ENCODE results near the gene ABCF1.
"Not testable (repeated sequence)": the region's sequence is repeated elsewhere in the genome, so short reads cannot be mapped to it uniquely, and the experiment has no call there.

The ABCF1 gene

DNA sequence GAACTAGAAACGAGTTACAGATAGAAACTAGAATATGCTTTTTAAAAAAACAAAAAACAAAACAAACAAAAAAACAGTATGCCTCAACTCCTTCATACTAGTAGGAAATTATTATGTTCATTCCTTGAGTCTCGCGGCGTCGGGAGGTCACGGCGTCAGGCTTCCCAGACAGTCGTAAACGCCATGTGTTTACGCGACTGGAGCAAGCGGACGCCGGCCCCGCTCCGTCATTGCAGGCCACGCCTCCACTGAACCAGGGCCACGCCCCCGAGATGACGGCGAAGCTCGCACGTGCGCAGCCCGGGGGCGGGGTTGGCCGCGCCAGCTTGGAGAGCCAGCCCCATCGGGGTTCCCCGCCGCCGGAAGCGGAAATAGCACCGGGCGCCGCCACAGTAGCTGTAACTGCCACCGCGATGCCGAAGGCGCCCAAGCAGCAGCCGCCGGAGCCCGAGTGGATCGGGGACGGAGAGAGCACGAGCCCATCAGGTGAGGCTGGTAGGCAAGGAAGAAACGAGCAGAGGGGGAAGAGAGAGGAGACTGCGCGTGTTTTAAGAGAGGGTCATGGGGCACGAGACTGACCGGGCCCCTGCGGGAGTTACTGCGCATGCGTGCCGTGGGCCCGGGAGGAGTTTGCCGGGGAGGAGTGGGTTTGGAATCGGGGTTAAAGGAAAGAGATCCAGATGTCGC, at the start of gene ABCF1:
TSS of gene ABCF1 (plus strand) at position 368 of the 687 bp plus-strand sequence. CDS start at position 414, 46 bp downstream.
- H3K36me3 ChIP-seq (ENCODE audit: control insufficient read depth in 2 of 2, insufficient read depth in 2 of 2, low read length in 2 of 2): peaks cover 0 to 4% of the 10 kb centered on the region in 2 donors
- H3K9ac ChIP-seq (ENCODE audit: low read depth in 1 of 2, low read length in 2 of 2): peak within 1 kb of the TSS; percentile 79 to 90
- no peaks in the 10 kb centered on the region for H3K9me3 ChIP-seq (ENCODE audit: control insufficient read depth in 2 of 2, low read length in 2 of 2)
- H3K4me3 ChIP-seq (ENCODE audit: low read length in 2 of 2): peak within 1 kb of the TSS; percentile 87 to 97
- H3K4me1 ChIP-seq (ENCODE audit: control insufficient read depth in 2 of 2, insufficient read depth in 2 of 2, low read length in 2 of 2): peaks cover 15 to 25% of the 10 kb centered on the region in 2 donors
- no peaks in the 10 kb centered on the region for H3K27me3 ChIP-seq (ENCODE audit: control insufficient read depth in 2 of 2, insufficient read depth in 2 of 2, low read length in 2 of 2)
- peak within 1 kb of the TSS; percentile 88 to 94 for H3K27ac ChIP-seq (ENCODE audit: low read depth in 2 of 2, low read length in 2 of 2)

DNA sequence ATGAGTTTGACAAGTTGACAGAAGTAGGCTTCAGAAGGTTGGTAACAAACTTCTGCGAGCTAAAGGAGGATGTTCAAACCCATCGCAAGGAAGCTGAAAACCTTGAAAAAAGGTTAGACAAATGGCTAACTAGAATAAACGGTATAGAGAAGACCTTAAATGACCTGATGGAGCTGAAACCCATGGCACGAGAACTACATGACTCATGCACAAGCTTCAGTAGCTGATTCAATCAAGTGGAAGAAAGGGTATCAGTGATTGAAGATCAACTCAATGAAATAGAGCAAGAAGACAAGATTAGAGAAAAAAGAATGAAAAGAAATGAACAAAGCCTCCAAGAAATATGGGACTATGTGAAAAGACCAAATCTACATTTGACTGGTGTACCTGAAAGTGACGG, 49.3 kb upstream of the ABCF1 start:
- H3K4me3 ChIP-seq (ENCODE audit: low read length in 2 of 2); H3K9ac ChIP-seq (ENCODE audit: low read depth in 1 of 2, low read length in 2 of 2); H3K27me3 ChIP-seq (ENCODE audit: control insufficient read depth in 2 of 2, insufficient read depth in 2 of 2, low read length in 2 of 2); H3K9me3 ChIP-seq (ENCODE audit: control insufficient read depth in 2 of 2, low read length in 2 of 2); H3K36me3 ChIP-seq (ENCODE audit: control insufficient read depth in 2 of 2, insufficient read depth in 2 of 2, low read length in 2 of 2); H3K27ac ChIP-seq (ENCODE audit: low read depth in 2 of 2, low read length in 2 of 2); H3K4me1 ChIP-seq (ENCODE audit: control insufficient read depth in 2 of 2, insufficient read depth in 2 of 2, low read length in 2 of 2): not testable (repeated sequence)

DNA sequence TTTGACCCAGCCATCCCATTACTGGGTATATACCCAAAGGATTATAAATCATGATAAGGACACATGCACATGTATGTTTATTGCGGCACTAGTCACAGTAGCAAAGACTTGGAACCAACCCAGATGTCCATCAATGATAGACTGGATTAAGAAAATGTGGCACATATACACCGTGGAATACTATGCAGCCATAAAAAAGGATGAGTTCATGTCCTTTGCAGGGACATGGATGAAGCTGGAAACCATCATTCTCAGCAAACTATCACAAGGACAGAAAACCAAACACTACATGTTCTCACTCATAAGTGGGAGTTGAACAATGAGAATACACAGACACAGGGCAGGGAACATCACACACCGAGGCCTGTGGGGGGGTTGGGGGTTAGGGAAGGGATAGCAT, 44.8 kb upstream of the ABCF1 start:
- H3K9ac ChIP-seq (ENCODE audit: low read depth in 1 of 2, low read length in 2 of 2); H3K4me3 ChIP-seq (ENCODE audit: low read length in 2 of 2); H3K9me3 ChIP-seq (ENCODE audit: control insufficient read depth in 2 of 2, low read length in 2 of 2); H3K27ac ChIP-seq (ENCODE audit: low read depth in 2 of 2, low read length in 2 of 2); H3K4me1 ChIP-seq (ENCODE audit: control insufficient read depth in 2 of 2, insufficient read depth in 2 of 2, low read length in 2 of 2); H3K36me3 ChIP-seq (ENCODE audit: control insufficient read depth in 2 of 2, insufficient read depth in 2 of 2, low read length in 2 of 2); H3K27me3 ChIP-seq (ENCODE audit: control insufficient read depth in 2 of 2, insufficient read depth in 2 of 2, low read length in 2 of 2): not testable (repeated sequence)

DNA sequence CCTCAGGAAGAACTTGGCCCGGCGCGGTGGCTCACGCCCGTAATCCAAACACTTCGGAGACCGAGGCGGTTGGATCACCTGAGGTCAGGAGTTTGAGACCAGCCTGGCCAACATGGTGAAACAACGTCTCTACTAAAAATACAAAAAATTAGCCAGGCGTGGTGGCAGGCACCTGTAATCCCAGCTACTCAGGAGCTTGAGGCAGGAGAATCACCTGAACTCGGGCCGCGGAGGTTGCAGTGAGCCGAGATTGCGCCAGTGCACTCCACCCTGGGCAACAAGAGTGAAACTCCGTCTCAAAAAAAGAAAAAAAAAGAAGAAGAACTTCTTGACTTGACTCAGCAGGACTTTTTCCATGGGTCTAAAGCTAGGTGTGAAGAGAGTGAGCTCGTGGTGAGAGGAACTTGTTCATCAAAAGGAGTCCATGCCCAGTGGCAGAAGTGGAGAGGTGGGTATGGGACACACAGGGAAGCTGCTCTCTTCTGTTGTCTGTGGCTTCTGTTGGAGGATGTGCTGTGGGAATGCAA, 41.8 kb upstream of the ABCF1 start:
- not testable (repeated sequence) for H3K4me1 ChIP-seq (ENCODE audit: control insufficient read depth in 2 of 2, insufficient read depth in 2 of 2, low read length in 2 of 2); H3K9ac ChIP-seq (ENCODE audit: low read depth in 1 of 2, low read length in 2 of 2); H3K36me3 ChIP-seq (ENCODE audit: control insufficient read depth in 2 of 2, insufficient read depth in 2 of 2, low read length in 2 of 2); H3K27me3 ChIP-seq (ENCODE audit: control insufficient read depth in 2 of 2, insufficient read depth in 2 of 2, low read length in 2 of 2); H3K4me3 ChIP-seq (ENCODE audit: low read length in 2 of 2); H3K27ac ChIP-seq (ENCODE audit: low read depth in 2 of 2, low read length in 2 of 2); H3K9me3 ChIP-seq (ENCODE audit: control insufficient read depth in 2 of 2, low read length in 2 of 2)

DNA sequence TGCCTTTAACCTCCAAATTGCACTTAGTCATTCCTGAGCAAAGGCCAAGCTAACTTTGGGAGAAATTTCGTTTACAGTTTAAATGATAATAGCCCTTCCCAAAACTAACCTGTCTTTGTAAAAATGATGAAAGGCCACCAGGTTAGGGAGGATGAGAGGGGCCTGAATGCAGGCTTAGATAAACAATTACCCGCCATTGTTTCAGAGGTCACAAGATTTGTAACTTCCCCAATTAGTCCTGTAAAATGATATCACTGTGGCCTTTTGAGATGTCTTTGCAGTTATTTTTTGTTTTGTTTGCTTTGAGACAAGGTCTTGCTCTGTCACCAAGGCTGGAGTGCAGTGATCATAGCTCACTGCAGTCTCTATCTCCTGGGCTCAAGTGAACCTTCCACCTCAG, 41.2 kb upstream of the ABCF1 start:
- H3K27ac ChIP-seq (ENCODE audit: low read depth in 2 of 2, low read length in 2 of 2): no peak overlapping the region
- H3K36me3 ChIP-seq (ENCODE audit: control insufficient read depth in 2 of 2, insufficient read depth in 2 of 2, low read length in 2 of 2): no peaks in the 10 kb centered on the region
- no peaks in the 10 kb centered on the region for H3K9me3 ChIP-seq (ENCODE audit: control insufficient read depth in 2 of 2, low read length in 2 of 2)
- H3K27me3 ChIP-seq (ENCODE audit: control insufficient read depth in 2 of 2, insufficient read depth in 2 of 2, low read length in 2 of 2): no peaks in the 10 kb centered on the region
- no peak overlapping the region for H3K9ac ChIP-seq (ENCODE audit: low read depth in 1 of 2, low read length in 2 of 2)
- no peak overlapping the region for H3K4me3 ChIP-seq (ENCODE audit: low read length in 2 of 2)
- H3K4me1 ChIP-seq (ENCODE audit: control insufficient read depth in 2 of 2, insufficient read depth in 2 of 2, low read length in 2 of 2): peaks cover 4 to 6% of the 10 kb centered on the region in 2 donors

DNA sequence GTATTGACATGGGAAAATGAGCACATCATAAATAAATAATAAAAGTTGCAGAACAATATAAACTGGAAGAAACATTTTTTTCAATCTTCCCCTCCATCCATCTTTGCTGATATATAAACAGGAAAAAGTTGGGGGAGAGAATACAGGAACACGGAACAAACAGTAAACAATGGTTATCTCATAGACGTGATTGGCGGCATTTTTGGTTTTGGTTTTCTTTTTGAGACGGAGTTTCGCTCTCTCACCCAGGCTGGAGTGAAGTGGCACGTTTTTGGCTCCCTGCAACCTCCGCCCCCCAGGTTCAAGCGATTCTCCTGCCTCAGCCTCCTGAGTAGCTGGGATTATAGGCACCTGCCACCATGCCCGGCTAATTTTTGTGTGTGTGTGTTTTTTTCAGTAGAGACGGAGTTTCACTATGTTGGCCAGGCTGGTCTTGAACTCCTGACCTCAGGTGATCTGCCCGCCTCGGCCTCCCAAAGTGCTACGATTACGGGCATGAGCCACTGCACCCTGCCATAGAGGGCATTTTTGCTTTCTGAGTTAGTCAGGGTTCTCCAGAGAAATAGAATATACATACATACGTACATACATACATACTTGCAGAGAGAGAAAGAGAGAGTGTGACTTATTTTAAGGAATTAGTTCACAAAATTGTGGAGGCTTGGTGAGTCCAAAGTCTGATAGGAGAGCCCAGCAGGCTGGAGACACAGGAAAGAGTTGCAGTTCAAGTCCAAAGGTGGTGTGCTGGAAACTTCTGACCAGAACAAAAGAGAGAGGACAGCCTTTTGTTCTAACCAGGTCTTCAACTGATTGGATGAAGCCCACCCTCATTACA, 37.6 kb upstream of the ABCF1 start:
- Histone ChIP-seq H3K36me3 (ENCODE audit: control insufficient read depth in 2 of 2, insufficient read depth in 2 of 2, low read length in 2 of 2) (no peaks in the 10 kb centered on the region), H3K4me3 (ENCODE audit: low read length in 2 of 2) (no peak overlapping the region), H3K9me3 (ENCODE audit: control insufficient read depth in 2 of 2, low read length in 2 of 2) (no peaks in the 10 kb centered on the region), H3K27me3 (ENCODE audit: control insufficient read depth in 2 of 2, insufficient read depth in 2 of 2, low read length in 2 of 2) (no peaks in the 10 kb centered on the region), H3K9ac (ENCODE audit: low read depth in 1 of 2, low read length in 2 of 2) (no peak overlapping the region), H3K4me1 (ENCODE audit: control insufficient read depth in 2 of 2, insufficient read depth in 2 of 2, low read length in 2 of 2) (peaks cover 0 to 6% of the 10 kb centered on the region in 2 donors), H3K27ac (ENCODE audit: low read depth in 2 of 2, low read length in 2 of 2) (no peak overlapping the region)

DNA sequence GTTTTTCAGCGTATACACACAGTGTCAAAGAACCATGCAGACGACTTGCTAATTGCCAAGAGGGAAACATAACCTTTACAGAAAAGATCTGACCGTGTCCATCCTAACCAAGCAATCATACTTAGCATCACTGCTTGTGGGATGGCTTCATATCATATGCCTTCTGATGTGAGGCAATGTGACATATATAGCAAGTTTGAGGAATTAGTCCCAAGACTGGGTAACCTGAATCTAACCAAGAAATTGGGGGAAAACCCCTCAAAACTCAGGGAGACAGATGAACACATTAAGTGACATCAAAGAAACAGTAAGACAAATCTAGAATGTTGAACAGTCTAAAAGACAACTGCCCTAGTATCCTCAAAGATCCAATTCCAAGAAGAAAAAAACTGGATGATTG, 33.3 kb upstream of the ABCF1 start:
- Histone ChIP-seq H3K9ac (ENCODE audit: low read depth in 1 of 2, low read length in 2 of 2) (no peak overlapping the region), H3K36me3 (ENCODE audit: control insufficient read depth in 2 of 2, insufficient read depth in 2 of 2, low read length in 2 of 2) (no peaks in the 10 kb centered on the region), H3K4me3 (ENCODE audit: low read length in 2 of 2) (no peak overlapping the region), H3K27ac (ENCODE audit: low read depth in 2 of 2, low read length in 2 of 2) (no peak overlapping the region), H3K27me3 (ENCODE audit: control insufficient read depth in 2 of 2, insufficient read depth in 2 of 2, low read length in 2 of 2) (no peaks in the 10 kb centered on the region), H3K4me1 (ENCODE audit: control insufficient read depth in 2 of 2, insufficient read depth in 2 of 2, low read length in 2 of 2) (peaks cover 0 to 7% of the 10 kb centered on the region in 2 donors), H3K9me3 (ENCODE audit: control insufficient read depth in 2 of 2, low read length in 2 of 2) (no peaks in the 10 kb centered on the region)

DNA sequence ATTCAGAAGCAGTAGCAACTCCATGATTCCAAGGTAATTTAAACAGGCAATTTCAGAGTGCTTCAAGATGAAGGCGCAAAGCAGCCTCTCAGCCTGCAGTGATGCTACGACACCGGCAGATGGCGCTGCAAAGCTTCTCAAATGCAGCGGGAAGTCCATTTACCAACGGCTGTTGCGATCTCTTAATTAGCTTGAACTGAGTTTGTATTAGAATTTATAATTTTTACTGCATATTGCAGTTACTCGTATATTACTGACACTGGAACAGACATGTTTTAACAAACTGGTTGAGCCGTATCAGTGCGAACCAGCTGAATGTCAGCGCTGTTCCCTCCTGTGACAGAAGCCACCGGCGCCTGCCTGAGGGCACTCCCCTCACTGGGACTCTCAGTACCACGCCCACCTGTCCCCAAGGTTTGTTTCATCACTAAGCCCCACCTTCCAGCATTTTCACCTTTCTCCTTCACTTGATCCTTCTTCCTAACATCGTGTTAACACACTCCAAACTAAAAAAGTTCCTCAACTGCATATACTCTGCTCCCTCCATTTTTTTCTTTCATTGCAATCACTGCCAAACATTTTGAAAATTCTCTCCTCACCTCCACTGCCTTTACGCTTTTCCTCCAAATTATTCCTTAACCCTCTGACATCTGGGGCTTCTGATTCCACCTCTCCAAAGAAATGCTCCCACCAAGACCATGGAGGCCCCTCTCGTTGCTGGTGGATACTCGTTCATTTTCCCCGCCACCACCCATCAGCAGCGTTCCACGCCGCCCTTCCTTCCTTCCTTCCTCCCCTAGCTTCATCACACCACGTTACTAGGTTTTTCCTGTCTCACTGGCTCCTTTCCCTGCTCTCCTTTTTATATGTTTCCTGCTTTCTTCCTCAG, 29.5 kb upstream of the ABCF1 start:
- Histone ChIP-seq H3K9me3 (ENCODE audit: control insufficient read depth in 2 of 2, low read length in 2 of 2) (no peaks in the 10 kb centered on the region), H3K9ac (ENCODE audit: low read depth in 1 of 2, low read length in 2 of 2) (peak overlapping the region; percentile 41 to 42), H3K27me3 (ENCODE audit: control insufficient read depth in 2 of 2, insufficient read depth in 2 of 2, low read length in 2 of 2) (no peaks in the 10 kb centered on the region), H3K36me3 (ENCODE audit: control insufficient read depth in 2 of 2, insufficient read depth in 2 of 2, low read length in 2 of 2) (peaks cover 12% of the 10 kb centered on the region in 2 donors), H3K27ac (ENCODE audit: low read depth in 2 of 2, low read length in 2 of 2) (peak overlapping the region in 1 of 2 donors; percentile 6), H3K4me3 (ENCODE audit: low read length in 2 of 2) (peak overlapping the region; percentile 28 to 76), H3K4me1 (ENCODE audit: control insufficient read depth in 2 of 2, insufficient read depth in 2 of 2, low read length in 2 of 2) (peaks cover 0 to 7% of the 10 kb centered on the region in 2 donors)

DNA sequence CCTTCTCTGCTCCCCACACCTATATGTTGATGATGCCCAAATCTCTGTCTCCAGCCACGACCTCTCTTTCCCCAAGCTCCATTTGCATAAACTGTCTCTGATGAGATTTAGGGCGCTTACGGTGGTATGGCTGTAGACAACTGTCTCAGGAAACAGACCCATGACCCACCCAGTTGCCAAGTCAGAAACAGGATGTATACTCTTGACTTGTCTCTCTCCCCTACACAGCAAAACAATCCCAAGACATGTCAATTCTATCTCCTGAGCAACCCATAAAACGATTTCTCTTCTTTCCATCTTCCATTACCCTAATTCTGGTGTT, 28.9 kb upstream of the ABCF1 start:
- Histone ChIP-seq H3K9ac (ENCODE audit: low read depth in 1 of 2, low read length in 2 of 2) (peak overlapping the region in 1 of 2 donors; percentile 42), H3K9me3 (ENCODE audit: control insufficient read depth in 2 of 2, low read length in 2 of 2) (no peaks in the 10 kb centered on the region), H3K4me1 (ENCODE audit: control insufficient read depth in 2 of 2, insufficient read depth in 2 of 2, low read length in 2 of 2) (peaks cover 0 to 7% of the 10 kb centered on the region in 2 donors), H3K27ac (ENCODE audit: low read depth in 2 of 2, low read length in 2 of 2) (peak overlapping the region in 1 of 2 donors; percentile 6), H3K4me3 (ENCODE audit: low read length in 2 of 2) (peak overlapping the region in 1 of 2 donors; percentile 76), H3K27me3 (ENCODE audit: control insufficient read depth in 2 of 2, insufficient read depth in 2 of 2, low read length in 2 of 2) (no peaks in the 10 kb centered on the region), H3K36me3 (ENCODE audit: control insufficient read depth in 2 of 2, insufficient read depth in 2 of 2, low read length in 2 of 2) (peaks cover 14 to 16% of the 10 kb centered on the region in 2 donors)
